Adipocyte (in vitro differentiated cells): ENCODE data around the gene RNF113B.
A peak's percentile ranks its signal among the peaks of the same experiment; 100 is the strongest.

Experiments
- DNase-seq: peaks from one replicate; pipeline ENCODE4 v3.0.0-alpha.2; 2015; ENCODE audit warnings: low read depth
- H3K27me3 ChIP-seq: replicated peaks from 2 replicates; pipeline ENCODE4 v1.7.0; 2013; ENCODE audit warnings: mild to moderate bottlenecking, low read length, moderate library complexity; ENCODE audit not compliant: control insufficient read depth, insufficient read depth
- H3K36me3 ChIP-seq: 2 replicates; pipeline ENCODE4 v1.7.0; 2013; ENCODE audit warnings: low read length, mild to moderate bottlenecking, moderate library complexity; ENCODE audit not compliant: control insufficient read depth, insufficient read depth, severe bottlenecking
- H3K4me1 ChIP-seq: 2 replicates; pipeline ENCODE4 v1.7.0; 2013; ENCODE audit warnings: mild to moderate bottlenecking, low read length, moderate library complexity; ENCODE audit not compliant: control insufficient read depth, insufficient read depth
- H3K4me3 ChIP-seq: 2 replicates; pipeline ENCODE4 v1.7.0; 2013; ENCODE audit warnings: mild to moderate bottlenecking, low read length, moderate library complexity
- H3K9ac ChIP-seq: 2 replicates; pipeline ENCODE4 v1.7.0; 2013; ENCODE audit warnings: mild to moderate bottlenecking, low read length, moderate library complexity
- H3K9me3 ChIP-seq: 2 replicates; pipeline ENCODE4 v1.7.0; 2013; ENCODE audit warnings: mild to moderate bottlenecking, low read length, moderate library complexity; ENCODE audit not compliant: control insufficient read depth

RNF113B gene

DNA sequence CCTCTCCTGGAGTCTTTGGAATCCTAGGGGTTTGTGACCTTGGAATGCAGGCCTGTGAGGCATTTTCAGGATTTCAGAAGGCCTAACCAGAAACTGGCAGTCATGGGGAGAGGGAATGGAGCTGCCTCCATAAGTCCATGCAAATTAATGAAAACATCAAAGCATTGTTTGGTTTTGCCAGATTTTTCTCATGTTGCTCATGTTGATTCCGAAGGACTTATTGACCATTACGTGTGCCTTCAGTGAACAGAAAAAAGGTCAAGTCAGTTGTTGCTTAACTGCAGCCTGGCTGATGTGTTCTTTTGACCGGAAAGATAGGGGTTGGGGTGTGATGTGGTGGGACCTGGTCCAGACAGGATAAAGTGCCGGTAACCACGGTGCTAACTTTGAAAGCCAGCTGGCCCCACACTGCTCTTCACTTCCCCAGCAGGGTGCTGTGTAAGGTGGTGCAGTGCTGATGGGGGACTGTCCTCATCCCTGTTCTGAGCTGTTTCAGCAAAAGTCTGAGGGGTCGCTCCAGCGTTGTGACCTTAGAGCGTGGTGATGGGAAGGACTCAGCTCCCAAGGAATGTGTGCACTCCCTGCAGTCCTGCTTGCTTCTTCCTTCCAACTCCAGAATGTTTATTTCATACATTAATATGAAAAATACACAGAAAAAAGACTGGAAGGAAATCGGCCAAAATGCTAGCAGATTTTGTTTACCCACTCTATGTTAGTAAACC, 3.5 kb downstream of the RNF113B start:
- Histone ChIP-seq H3K36me3 (no peaks in the 10 kb centered on the region), H3K9ac (peak overlapping the region; percentile 67), H3K27me3 (no peaks in the 10 kb centered on the region), H3K4me1 (peaks cover 42% of the 10 kb centered on the region), H3K4me3 (peak overlapping the region; percentile 55), H3K9me3 (no peaks in the 10 kb centered on the region)
- DNase-seq: peak; percentile 84

DNA sequence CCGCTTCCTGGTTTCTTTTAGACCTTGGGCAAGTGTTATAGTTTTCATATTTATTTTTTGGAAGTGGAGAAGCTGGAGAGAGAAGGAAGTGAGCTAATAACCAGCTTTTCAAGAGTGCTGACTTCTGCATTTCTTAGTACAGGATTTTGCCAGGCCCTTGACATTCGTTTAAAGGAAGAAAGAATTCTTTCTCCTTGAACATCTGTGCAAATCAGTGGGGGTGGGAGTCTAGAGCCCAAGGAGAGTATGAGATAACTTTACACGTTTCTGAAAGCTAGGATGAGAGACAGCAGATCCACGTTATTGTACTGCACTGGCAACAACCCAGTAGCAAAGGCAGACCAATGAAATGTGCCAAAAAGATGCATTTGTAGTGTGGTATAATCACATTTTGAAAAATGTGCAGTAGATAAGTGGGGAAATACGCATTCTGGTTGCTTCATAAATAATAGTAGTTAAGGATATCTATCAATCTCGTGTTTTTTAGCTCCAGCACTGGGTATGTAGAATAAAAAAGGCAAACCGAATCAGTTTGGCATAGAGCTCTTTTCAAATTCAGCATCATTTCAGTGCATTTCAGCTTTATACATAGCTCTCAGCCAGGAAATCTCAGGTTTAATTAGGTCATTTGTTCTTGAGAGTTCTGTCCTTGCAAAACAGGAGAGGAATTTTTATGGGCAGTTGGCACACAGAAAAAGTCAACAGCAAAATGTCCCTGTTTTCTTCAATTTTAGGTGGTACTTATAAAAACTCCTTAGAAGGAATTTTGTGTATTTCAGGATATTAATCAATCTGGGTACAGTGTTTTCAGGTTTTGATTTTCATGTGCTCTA, 4.3 kb downstream of the RNF113B start:
- Histone ChIP-seq H3K27me3 (no peaks in the 10 kb centered on the region), H3K9me3 (no peaks in the 10 kb centered on the region), H3K9ac (peak overlapping the region; percentile 67), H3K4me3 (peak overlapping the region; percentile 67), H3K4me1 (peaks cover 42% of the 10 kb centered on the region), H3K36me3 (no peaks in the 10 kb centered on the region)
- DNase-seq: peak; percentile 58

DNA sequence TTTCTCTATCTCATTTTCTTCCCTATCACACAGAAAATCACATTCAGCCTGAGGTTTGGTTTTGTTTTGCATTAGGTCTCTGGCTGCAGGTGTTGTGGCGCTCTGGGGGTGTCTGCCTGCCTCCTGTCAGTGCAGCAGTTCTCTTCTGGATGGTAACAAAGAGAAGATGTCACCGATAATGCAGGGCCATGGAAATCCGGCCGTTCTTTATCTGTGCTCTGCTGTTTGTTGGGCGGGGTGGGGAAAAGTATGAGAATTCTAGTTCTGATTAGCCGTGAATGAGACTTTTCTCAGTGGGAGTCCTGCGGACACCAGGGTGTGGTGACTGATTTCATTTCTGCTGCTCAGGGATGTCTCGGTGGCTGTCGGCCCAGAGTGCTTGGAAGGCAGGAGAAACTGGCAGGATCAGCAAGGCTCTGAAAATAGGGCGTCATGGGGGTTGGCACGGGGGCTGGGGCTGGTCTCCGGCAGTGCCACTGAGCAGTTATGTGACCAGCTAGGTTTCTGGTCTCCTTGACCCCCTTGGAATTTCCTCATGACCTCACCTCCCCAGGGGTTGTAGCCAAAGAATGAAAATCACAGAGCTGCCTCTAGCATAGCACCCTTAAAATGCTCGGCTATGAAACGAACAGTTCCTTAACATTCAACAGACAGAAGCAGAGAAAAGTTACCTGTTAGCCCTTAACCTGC, 5.0 kb downstream of the RNF113B start:
- DNase-seq: peak; percentile 44

DNA sequence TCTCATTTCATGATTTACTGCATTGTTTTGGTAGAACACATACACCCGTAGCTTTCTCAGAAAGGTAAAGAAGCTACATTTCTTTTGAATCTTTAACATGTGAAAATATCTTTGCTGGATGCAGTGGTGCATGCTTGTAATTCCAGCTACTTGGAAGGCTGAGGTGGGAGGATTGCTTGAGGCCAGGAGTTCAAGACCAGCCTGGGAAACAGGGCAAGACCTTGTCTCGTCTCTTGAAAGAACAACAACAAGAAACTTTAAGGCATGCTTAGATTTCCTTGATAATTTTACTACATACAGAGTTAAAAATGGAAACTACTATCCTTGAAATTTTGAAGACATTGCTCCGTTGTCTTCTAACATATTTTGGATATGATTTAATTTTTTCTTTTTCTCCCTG, 7.7 kb downstream of the RNF113B start:
- DNase-seq: no peak
- no peaks in the 10 kb centered on the region for H3K9me3 ChIP-seq

More for the DNA sequence above, 5.0 kb downstream of the RNF113B start:
- Histone ChIP-seq H3K9ac (peak overlapping the region; percentile 67), H3K4me1 (peaks cover 42% of the 10 kb centered on the region), H3K4me3 (peak overlapping the region; percentile 67), H3K36me3 (no peaks in the 10 kb centered on the region), H3K9me3 (no peaks in the 10 kb centered on the region), H3K27me3 (no peaks in the 10 kb centered on the region)

DNA sequence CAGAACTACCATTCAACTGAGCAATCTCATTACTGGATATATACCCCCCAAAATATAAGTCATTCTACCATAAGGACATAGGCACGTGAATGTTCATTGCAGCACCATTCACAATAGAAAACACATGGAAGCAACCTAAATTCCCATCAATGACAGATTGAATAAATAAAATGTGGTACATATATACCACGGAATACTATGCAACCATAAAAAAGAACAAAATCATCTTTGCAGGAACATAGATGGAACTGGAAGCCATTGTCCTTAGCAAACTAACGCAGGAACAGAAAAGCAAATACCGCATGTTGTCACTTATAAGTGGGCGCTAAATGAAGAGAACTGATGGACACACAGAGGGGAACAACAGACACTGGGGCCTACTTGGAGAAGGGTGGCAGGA, 14.1 kb downstream of the RNF113B start:
- Histone ChIP-seq H3K9me3 (no peaks in the 10 kb centered on the region), H3K4me1 (no peaks in the 10 kb centered on the region), H3K9ac (no peak overlapping the region), H3K27me3 (no peaks in the 10 kb centered on the region), H3K36me3 (no peaks in the 10 kb centered on the region), H3K4me3 (no peak overlapping the region)
- DNase-seq: no peak

More for the DNA sequence above, 7.7 kb downstream of the RNF113B start:
- Histone ChIP-seq H3K27me3 (no peaks in the 10 kb centered on the region), H3K9ac (no peak overlapping the region), H3K4me1 (peaks cover 32% of the 10 kb centered on the region), H3K4me3 (no peak overlapping the region), H3K36me3 (no peaks in the 10 kb centered on the region)

DNA sequence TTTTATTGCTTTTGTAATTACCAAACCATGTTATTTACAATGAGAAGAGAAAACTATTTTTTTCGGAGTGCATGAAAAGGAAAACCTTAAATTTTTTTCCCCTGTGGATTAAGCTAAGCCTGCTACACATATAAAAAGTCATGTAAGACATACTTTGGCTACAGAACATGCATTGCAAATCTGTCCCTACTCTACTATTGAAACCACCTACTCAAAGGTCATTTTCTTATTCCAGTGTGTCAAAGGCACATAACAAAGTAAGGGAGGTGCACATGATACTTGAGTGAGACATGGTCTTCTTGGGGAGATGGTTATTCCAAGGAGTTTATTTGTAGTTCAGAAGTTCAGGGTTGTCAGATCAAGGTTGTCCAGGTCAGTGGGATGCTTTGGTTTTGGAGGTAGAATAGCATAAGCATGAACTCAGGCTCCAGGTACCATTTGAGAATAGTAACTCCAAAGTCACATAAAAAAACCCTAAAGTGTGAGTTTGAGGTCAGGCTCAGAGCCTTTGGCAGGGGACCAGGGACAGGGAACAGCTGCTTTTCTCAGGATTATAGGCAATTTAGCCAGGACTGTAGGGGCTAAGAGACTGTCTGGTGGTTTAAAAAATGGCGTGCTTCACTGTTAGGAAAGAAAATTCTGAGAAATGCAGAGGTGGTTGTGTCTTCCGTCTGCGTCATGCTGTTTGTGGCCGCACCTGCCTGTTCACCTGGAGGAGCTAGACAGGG, 18.7 kb downstream of the RNF113B start:
- no peaks in the 10 kb centered on the region for H3K27me3 ChIP-seq
- no peak overlapping the region for H3K4me3 ChIP-seq
- no peak for DNase-seq
- no peak overlapping the region for H3K9ac ChIP-seq
- no peaks in the 10 kb centered on the region for H3K9me3 ChIP-seq
- H3K4me1 ChIP-seq: peaks cover 6% of the 10 kb centered on the region
- H3K36me3 ChIP-seq: no peaks in the 10 kb centered on the region

DNA sequence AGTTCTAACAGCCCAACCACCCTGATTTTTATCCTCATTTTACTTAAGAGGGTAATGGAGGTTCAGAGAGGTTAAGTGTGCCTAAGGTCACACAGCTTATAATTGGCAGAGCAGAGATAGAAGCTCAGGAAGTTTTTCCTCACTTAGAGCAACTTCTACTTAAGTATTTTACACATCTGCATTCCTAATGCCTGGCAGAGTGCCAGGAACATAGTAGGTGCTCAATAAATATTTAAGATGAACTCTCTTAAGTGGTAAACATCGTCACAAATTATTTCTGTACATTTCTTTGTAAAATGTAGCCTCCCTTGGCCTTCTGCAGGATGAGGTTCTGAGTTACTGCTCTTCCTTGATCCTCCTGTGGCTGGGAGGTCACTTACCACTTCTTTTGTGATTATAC, 19.5 kb downstream of the RNF113B start:
- H3K9ac ChIP-seq: no peak overlapping the region
- no peak for DNase-seq
- H3K27me3 ChIP-seq: no peaks in the 10 kb centered on the region
- peaks cover 6% of the 10 kb centered on the region for H3K4me1 ChIP-seq
- no peak overlapping the region for H3K4me3 ChIP-seq
- H3K36me3 ChIP-seq: no peaks in the 10 kb centered on the region
- no peaks in the 10 kb centered on the region for H3K9me3 ChIP-seq

DNA sequence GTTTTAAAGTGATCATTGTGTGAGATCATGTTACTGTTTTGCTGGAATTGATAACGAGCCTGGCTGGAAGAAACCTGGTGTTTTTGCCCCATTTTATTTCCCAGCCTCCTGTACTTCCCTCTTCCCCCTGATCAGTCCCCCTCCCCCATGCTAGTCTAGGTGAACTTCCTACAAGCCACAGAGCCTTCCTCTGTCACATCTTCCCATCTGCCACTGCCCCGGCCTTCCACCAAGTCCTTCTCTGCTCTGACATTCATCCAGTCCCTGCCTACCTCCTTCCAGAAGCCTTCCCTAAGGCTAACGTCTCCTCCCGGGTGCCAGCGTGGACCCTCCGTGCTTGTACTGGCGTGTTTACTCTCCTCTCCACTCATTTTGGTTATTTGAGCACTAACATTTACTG, 19.9 kb downstream of the RNF113B start:
- H3K9ac ChIP-seq: no peak overlapping the region
- peaks cover 6% of the 10 kb centered on the region for H3K4me1 ChIP-seq
- no peak for DNase-seq
- H3K36me3 ChIP-seq: no peaks in the 10 kb centered on the region
- no peaks in the 10 kb centered on the region for H3K9me3 ChIP-seq
- no peaks in the 10 kb centered on the region for H3K27me3 ChIP-seq
- no peak overlapping the region for H3K4me3 ChIP-seq

DNA sequence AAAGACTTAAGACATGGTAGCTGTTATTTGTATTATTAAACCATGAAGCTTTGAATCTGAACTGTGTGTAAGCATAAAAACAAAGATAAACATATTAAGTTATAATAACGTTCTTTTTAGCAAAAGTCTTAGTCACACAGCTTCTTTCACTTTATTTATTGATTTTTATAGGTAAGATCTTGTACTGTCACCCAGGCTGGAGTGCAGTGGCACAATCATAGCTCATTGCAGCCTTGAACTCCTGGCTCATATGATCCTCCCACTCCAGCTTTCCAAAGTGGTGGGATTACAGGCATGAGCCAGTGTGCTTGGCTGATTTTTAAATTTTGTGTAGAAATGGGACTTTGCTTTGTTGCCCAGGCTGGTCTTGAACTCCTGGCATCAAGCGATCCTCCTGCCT, 20.8 kb downstream of the RNF113B start:
- Histone ChIP-seq H3K27me3 (no peaks in the 10 kb centered on the region), H3K36me3 (no peaks in the 10 kb centered on the region), H3K9ac (no peak overlapping the region), H3K9me3 (no peaks in the 10 kb centered on the region), H3K4me3 (no peak overlapping the region), H3K4me1 (peaks cover 6% of the 10 kb centered on the region)
- no peak for DNase-seq

DNA sequence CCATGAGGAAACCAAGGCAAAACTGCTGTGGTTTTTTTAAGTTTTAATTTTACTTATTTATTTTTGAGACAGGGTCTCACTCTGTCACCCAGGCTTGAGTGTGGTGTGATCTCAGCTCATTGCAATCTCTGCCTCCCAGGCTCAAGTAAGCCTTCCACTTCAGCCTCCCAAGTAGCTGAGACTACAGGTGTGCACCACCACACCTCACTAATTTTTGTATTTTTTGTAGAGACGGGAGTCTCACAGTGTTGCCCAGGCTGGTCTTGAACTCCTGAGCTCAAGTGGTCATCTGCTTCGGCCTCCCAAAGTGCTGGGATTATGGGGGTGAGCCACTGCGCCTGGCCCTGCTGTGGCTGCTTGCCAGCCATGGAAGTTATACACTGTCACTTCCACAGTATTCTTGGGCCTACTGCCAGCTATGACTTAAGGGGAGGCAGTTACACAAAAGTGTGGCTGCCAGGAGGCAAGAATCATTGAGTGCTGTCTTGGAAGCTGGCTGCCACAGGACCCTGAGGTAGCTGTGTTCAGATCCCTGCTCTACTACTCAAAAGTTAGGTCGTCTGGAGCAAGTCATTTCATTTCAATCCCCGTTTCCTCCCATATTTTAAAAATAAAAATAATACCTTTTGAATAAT, 21.5 kb downstream of the RNF113B start:
- no peak for DNase-seq
- Histone ChIP-seq H3K4me3 (no peak overlapping the region), H3K36me3 (no peaks in the 10 kb centered on the region), H3K4me1 (peaks cover 6% of the 10 kb centered on the region), H3K9ac (no peak overlapping the region), H3K9me3 (no peaks in the 10 kb centered on the region), H3K27me3 (no peaks in the 10 kb centered on the region)
